ENCODE results near the gene OXCT2.

- TF ChIP-seq, protein P1, sequence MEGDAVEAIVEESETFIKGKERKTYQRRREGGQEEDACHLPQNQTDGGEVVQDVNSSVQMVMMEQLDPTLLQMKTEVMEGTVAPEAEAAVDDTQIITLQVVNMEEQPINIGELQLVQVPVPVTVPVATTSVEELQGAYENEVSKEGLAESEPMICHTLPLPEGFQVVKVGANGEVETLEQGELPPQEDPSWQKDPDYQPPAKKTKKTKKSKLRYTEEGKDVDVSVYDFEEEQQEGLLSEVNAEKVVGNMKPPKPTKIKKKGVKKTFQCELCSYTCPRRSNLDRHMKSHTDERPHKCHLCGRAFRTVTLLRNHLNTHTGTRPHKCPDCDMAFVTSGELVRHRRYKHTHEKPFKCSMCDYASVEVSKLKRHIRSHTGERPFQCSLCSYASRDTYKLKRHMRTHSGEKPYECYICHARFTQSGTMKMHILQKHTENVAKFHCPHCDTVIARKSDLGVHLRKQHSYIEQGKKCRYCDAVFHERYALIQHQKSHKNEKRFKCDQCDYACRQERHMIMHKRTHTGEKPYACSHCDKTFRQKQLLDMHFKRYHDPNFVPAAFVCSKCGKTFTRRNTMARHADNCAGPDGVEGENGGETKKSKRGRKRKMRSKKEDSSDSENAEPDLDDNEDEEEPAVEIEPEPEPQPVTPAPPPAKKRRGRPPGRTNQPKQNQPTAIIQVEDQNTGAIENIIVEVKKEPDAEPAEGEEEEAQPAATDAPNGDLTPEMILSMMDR (IDR thresholded peaks at IDR 0.05) = no peak
- TF ChIP-seq POLR2AphosphoS5 (IDR thresholded peaks at IDR 0.05) (no peak), EP300 (IDR thresholded peaks at IDR 0.05) (no peak)
These were observed 43.2 kb downstream of the OXCT2 start for GRCh38 chr1:39727932-39728317.

Measured in suprapubic skin (tissue), 4 donors.